DOHH2 (cell line): ENCODE data around the gene KCNJ4.
"Not testable (repeated sequence)": the region's sequence is repeated elsewhere in the genome, so short reads cannot be mapped to it uniquely, and the experiment has no call there.

Source experiments
- CTCF ChIP-seq: fragments of 200-600 bp; sonication (generic); IDR thresholded peaks from one replicate; pipeline ENCODE4 v1.5.1; 2014; ENCODE audit warnings: antibody characterized with exemption, mild to moderate bottlenecking, low read depth, low read length; ENCODE audit not compliant: poor library complexity, severe bottlenecking
- EZH2phosphoT487 ChIP-seq: fragments of 200-600 bp; sonication (generic); IDR thresholded peaks from 2 replicates; pipeline ENCODE4 v1.6.1; 2017; ENCODE audit warnings: borderline replicate concordance, mild to moderate bottlenecking, antibody characterized with exemption, low read length, moderate library complexity, mixed read lengths

- not testable (repeated sequence) for TF ChIP-seq CTCF, EZH2phosphoT487
These were observed 54.7 kb downstream of the KCNJ4 start for GRCh38 chr22:38400256-38400655.
